ENCODE results near the gene OPTC. TPM values are rescaled to one million over a fixed set of nuclear protein-coding genes. Genes with fewer than 3 reads are reported as not detected.

OPTC gene
- total and polyA plus RNA-seq, 2 of the 8 experiments (the other 6 are each of a cell fraction or from before 2014, with no cell fraction given), result 1.1 to 4.0 TPM

DNA sequence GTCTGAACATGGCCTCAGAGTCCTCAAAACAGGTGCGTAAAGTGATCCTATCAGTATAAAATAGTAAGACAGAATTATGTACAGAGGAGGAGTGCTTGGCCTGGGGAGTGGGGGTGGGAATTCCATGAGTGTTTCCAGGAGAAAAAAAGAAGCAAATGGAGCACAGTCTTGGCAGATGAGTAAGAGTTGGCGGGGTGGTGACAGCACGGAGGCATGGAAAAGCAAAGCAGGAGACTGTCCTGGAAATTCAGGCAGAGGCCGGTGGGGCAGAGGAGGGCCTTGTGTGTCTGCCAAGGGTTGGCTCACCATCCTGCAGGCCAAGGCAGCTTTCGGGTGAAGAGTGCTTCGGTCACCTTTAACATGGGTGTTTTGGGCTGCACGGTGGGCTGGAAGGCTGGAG is 63.4 kb downstream of the OPTC start (continued):
- TF ChIP-seq, protein P1, sequence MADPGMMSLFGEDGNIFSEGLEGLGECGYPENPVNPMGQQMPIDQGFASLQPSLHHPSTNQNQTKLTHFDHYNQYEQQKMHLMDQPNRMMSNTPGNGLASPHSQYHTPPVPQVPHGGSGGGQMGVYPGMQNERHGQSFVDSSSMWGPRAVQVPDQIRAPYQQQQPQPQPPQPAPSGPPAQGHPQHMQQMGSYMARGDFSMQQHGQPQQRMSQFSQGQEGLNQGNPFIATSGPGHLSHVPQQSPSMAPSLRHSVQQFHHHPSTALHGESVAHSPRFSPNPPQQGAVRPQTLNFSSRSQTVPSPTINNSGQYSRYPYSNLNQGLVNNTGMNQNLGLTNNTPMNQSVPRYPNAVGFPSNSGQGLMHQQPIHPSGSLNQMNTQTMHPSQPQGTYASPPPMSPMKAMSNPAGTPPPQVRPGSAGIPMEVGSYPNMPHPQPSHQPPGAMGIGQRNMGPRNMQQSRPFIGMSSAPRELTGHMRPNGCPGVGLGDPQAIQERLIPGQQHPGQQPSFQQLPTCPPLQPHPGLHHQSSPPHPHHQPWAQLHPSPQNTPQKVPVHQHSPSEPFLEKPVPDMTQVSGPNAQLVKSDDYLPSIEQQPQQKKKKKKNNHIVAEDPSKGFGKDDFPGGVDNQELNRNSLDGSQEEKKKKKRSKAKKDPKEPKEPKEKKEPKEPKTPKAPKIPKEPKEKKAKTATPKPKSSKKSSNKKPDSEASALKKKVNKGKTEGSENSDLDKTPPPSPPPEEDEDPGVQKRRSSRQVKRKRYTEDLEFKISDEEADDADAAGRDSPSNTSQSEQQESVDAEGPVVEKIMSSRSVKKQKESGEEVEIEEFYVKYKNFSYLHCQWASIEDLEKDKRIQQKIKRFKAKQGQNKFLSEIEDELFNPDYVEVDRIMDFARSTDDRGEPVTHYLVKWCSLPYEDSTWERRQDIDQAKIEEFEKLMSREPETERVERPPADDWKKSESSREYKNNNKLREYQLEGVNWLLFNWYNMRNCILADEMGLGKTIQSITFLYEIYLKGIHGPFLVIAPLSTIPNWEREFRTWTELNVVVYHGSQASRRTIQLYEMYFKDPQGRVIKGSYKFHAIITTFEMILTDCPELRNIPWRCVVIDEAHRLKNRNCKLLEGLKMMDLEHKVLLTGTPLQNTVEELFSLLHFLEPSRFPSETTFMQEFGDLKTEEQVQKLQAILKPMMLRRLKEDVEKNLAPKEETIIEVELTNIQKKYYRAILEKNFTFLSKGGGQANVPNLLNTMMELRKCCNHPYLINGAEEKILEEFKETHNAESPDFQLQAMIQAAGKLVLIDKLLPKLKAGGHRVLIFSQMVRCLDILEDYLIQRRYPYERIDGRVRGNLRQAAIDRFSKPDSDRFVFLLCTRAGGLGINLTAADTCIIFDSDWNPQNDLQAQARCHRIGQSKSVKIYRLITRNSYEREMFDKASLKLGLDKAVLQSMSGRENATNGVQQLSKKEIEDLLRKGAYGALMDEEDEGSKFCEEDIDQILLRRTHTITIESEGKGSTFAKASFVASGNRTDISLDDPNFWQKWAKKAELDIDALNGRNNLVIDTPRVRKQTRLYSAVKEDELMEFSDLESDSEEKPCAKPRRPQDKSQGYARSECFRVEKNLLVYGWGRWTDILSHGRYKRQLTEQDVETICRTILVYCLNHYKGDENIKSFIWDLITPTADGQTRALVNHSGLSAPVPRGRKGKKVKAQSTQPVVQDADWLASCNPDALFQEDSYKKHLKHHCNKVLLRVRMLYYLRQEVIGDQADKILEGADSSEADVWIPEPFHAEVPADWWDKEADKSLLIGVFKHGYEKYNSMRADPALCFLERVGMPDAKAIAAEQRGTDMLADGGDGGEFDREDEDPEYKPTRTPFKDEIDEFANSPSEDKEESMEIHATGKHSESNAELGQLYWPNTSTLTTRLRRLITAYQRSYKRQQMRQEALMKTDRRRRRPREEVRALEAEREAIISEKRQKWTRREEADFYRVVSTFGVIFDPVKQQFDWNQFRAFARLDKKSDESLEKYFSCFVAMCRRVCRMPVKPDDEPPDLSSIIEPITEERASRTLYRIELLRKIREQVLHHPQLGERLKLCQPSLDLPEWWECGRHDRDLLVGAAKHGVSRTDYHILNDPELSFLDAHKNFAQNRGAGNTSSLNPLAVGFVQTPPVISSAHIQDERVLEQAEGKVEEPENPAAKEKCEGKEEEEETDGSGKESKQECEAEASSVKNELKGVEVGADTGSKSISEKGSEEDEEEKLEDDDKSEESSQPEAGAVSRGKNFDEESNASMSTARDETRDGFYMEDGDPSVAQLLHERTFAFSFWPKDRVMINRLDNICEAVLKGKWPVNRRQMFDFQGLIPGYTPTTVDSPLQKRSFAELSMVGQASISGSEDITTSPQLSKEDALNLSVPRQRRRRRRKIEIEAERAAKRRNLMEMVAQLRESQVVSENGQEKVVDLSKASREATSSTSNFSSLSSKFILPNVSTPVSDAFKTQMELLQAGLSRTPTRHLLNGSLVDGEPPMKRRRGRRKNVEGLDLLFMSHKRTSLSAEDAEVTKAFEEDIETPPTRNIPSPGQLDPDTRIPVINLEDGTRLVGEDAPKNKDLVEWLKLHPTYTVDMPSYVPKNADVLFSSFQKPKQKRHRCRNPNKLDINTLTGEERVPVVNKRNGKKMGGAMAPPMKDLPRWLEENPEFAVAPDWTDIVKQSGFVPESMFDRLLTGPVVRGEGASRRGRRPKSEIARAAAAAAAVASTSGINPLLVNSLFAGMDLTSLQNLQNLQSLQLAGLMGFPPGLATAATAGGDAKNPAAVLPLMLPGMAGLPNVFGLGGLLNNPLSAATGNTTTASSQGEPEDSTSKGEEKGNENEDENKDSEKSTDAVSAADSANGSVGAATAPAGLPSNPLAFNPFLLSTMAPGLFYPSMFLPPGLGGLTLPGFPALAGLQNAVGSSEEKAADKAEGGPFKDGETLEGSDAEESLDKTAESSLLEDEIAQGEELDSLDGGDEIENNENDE (IDR thresholded peaks at IDR 0.05; ENCODE audit: insufficient replicate concordance, low read length), result no peak
